Psoas muscle (tissue), 8 donors: ENCODE results near the gene USP48. TPM values are rescaled to one million over a fixed set of nuclear protein-coding genes. Genes with fewer than 3 reads are reported as not detected.
"Not testable (repeated sequence)": the region's sequence is repeated elsewhere in the genome, so short reads cannot be mapped to it uniquely, and the experiment has no call there.

Experiments used
- ATAC-seq, 4 donors: fragments of 200-7000 bp; cut with Tn5 transposase; one replicate each; pipeline ENCODE4 v1.9.1; 2020; ENCODE audit warnings: moderate library complexity in 3 of 4, mild to moderate bottlenecking in 2 of 4
- DNase-seq, 2 donors: peaks; one replicate each; pipeline ENCODE4 v3.0.0-alpha.2; 2020
- H3K27ac ChIP-seq: fragments of 200-600 bp; one replicate; pipeline ENCODE4 v1.8.0; 2022
- H3K27me3 ChIP-seq, 3 donors: fragments of 200-600 bp in 1 of 3; one replicate each; pipeline versions ENCODE4 v1.6.1 to v1.8.0; 2013 to 2022; ENCODE audit warnings: low read length in 2 of 3, mild to moderate bottlenecking in 2 of 3, moderate library complexity in 1 of 3; ENCODE audit not compliant: insufficient read depth in 3 of 3
- H3K36me3 ChIP-seq, 2 donors: fragments of 200-600 bp in 1 of 2; one replicate each; pipeline versions ENCODE4 v1.6.1 to v1.8.0; 2013 to 2022; ENCODE audit warnings: low read depth in 1 of 2, mild to moderate bottlenecking in 1 of 2, moderate library complexity in 1 of 2; ENCODE audit not compliant: insufficient read depth in 1 of 2
- H3K4me1 ChIP-seq: fragments of 200-600 bp; one replicate; pipeline ENCODE4 v1.8.0; 2022
- H3K4me3 ChIP-seq: fragments of 200-600 bp; one replicate; pipeline ENCODE4 v1.8.0; 2022; ENCODE audit warnings: mild to moderate bottlenecking
- H3K9me3 ChIP-seq: fragments of 200-600 bp; one replicate; pipeline ENCODE4 v1.8.0; 2022
- CTCF ChIP-seq: fragments of 200-600 bp; IDR thresholded peaks from one replicate; pipeline ENCODE4 v1.8.0; 2022; ENCODE audit warnings: antibody characterized with exemption
- WGBS, 3 donors: extraction: QIAGEN DNeasy Blood & Tissue Kit; methylation state at CpG; one replicate each; pipeline versions ENCODE4 v1.1.6 to v1.1.7; 2013; 5-methylcytosine and 5-hydroxymethylcytosine counted together
- intact Hi-C, 2 donors: fragments of 100-400 bp; cut with DNase I; formaldehyde crosslinking; loops; one replicate each; pipeline versions ENCODE4 v1.11.0 to v1.14.2; 2022
- polyA plus RNA-seq, 3 donors: library from polyadenylated mRNA; stranded (reverse); fragments of 200-250 nt; gene quantifications; one replicate each; pipeline ENCODE4 v1.2.3, GENCODE V29; 2013
- total RNA-seq, 4 donors: library from RNA; stranded (reverse); fragmentation: NEBNext Ultra II Directional in 2 of 4; extraction: Animal tissue kit (Norgen Biotek cat#: 25700) in 2 of 4; gene quantifications; one replicate each; pipeline versions ENCODE4 v1.2.1 to v1.2.4, GENCODE V29; 2021 to 2023
- donor health status: healthy with polysubstance abuse.
- donor health status: DM: no; HTN: no; CAD: no; lungs with moderate emphysema.
- donor health status: Bipolar disorder and iron deficiency.
- donor health status: healthy.
- donor health status: DM: yes; HTN: yes; CAD: no.
- donor health status: DM: no; HTN: no; CAD: no.
- donor health status: DM: no; HTN: no; CAD: no.
- donor health status: DM: yes; HTN: yes; CAD: no.

The USP48 gene
- total and polyA plus RNA-seq, 7 donors = 9.7 to 35.9 (median 20.3) TPM

GRCh38 chr1:21770201-21770600 is 12.7 kb downstream of the USP48 start:
- H3K4me3 ChIP-seq = no peak overlapping the region
- TF ChIP-seq CTCF = no peak
- H3K27me3 ChIP-seq = no peaks in the 10 kb centered on the region
- H3K4me1 ChIP-seq = no peaks in the 10 kb centered on the region
- 97 to 99% (median 97%) methylated on average over 2 of the region's 2 CpGs for WGBS, 3 donors
- H3K9me3 ChIP-seq = no peaks in the 10 kb centered on the region
- intact Hi-C loops = no loop called here
- H3K27ac ChIP-seq = no peak overlapping the region
- no peaks in the 10 kb centered on the region for H3K36me3 ChIP-seq
- DNase-seq (no peak), ATAC-seq (no peak)

GRCh38 chr1:21767106-21767505 is 15.8 kb downstream of the USP48 start:
- H3K4me1 ChIP-seq = peaks cover 14% of the 10 kb centered on the region
- intact Hi-C loops, ATAC-seq, H3K27me3 ChIP-seq, DNase-seq, H3K4me3 ChIP-seq, H3K9me3 ChIP-seq, H3K36me3 ChIP-seq, H3K27ac ChIP-seq: not testable (repeated sequence)
- WGBS, 3 donors = 93 to 95% (median 93%) methylated on average over 8 of the region's 8 CpGs

- ATAC-seq (no peak), DNase-seq (no peak)
- Histone ChIP-seq H3K36me3 (no peaks in the 10 kb centered on the region), H3K4me1 (peaks cover 14% of the 10 kb centered on the region), H3K27ac (no peak overlapping the region), H3K4me3 (no peak overlapping the region), H3K9me3 (no peaks in the 10 kb centered on the region), H3K27me3 (no peaks in the 10 kb centered on the region)
- intact Hi-C loops = no loop called here
- WGBS, 3 donors = 73 to 91% (median 82%) methylated on average over 4 of the region's 4 CpGs
- no peak for TF ChIP-seq CTCF
These were observed 16.7 kb downstream of the USP48 start for GRCh38 chr1:21766210-21766609.

GRCh38 chr1:21764615-21765423 is 18.1 kb downstream of the USP48 start:
- no peaks in the 10 kb centered on the region for H3K27me3 ChIP-seq
- no peaks in the 10 kb centered on the region for H3K36me3 ChIP-seq
- H3K27ac ChIP-seq = peak overlapping the region; percentile 67
- ATAC-seq = peak; percentile 53 to 74 (median 67)
- intact Hi-C loops = no loop called here
- H3K4me1 ChIP-seq = peaks cover 14% of the 10 kb centered on the region
- no peak for TF ChIP-seq CTCF
- WGBS, 3 donors = 32 to 50% (median 33%) methylated on average over 13 of the region's 13 CpGs
- no peaks in the 10 kb centered on the region for H3K9me3 ChIP-seq
- H3K4me3 ChIP-seq = no peak overlapping the region
- peak; percentile 65 to 67 for DNase-seq

GRCh38 chr1:21763694-21764419 is 19.1 kb downstream of the USP48 start:
- Histone ChIP-seq H3K36me3 (no peaks in the 10 kb centered on the region), H3K27me3 (no peaks in the 10 kb centered on the region), H3K9me3 (no peaks in the 10 kb centered on the region), H3K27ac (peak overlapping the region; percentile 67), H3K4me3 (no peak overlapping the region), H3K4me1 (peaks cover 14% of the 10 kb centered on the region)
- DNase-seq = no peak
- intact Hi-C loops = no loop called here
- WGBS, 3 donors = 49 to 65% (median 58%) methylated on average over 7 of the region's 7 CpGs
- TF ChIP-seq CTCF = no peak
- peak; percentile 55 to 76 (median 73) for ATAC-seq
